Measurements from ENCODE around the gene VWA7. TPM values are rescaled to one million over a fixed set of nuclear protein-coding genes. Genes with fewer than 3 reads are reported as not detected.

Gene VWA7
- polyA plus RNA-seq, 1 of the 3 experiments (the other 2 are of a cell fraction), result 0.56 TPM

DNA sequence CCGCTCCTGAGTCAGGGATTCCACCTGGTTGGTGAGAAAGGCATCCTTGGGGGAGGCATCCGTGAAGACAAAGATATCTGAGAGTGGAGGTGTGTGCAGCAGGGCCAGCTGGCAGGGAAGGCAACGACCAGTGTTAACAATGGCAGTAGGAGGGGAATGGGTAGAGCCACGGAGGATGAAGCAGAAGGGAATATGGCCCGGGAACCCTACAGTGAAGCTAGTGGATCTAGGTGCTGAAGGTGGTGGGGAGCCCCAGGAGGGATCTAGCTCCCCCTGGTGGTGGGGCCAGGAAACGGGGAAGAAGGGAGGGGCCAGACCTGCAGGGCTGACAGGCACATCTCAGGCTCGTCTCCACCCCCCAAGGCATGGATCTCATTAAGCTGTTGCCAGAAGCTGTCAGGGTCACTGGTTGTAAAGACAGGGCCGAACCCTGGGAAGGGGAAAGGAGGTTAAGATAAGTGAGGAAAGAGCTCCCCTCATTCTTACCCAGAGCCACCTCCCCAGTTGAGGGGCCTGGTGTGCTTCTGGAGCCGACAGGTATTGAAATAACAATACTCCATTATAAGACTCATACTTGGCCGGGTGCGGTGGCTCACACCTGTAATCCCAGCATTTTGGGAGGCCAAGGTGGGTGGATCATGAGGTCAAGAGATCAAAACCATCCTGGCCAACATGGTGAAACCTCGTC, 7.3 kb downstream of the VWA7 start:
- no peaks in the 10 kb centered on the region for H4K20me1 ChIP-seq (ENCODE audit: insufficient read depth)
- H3K4me3 ChIP-seq (ENCODE audit: low read depth in 2 of 2, low read length in 1 of 2), result no peak overlapping the region
- no peak overlapping the region for H3K4me2 ChIP-seq
- no peaks in the 10 kb centered on the region for H3K27me3 ChIP-seq (ENCODE audit: insufficient read depth)
- peak; percentile 72 for DNase-seq
- CTCF ChIA-PET, result interaction anchor here (0.7 to 3.3 kb wide), 17 partner anchors 8 to 1377 kb away, joined by 3 to 16 read pairs (median 4); partner anchors contain the start of genes DDAH2, LY6G5C and MSH5
- 50% methylated on average over 8 of the region's 12 CpGs for WGBS (ENCODE audit: low lambda C conversion rate)
- POLR2A ChIA-PET, result no interaction called here
- H3K9me2 ChIP-seq, result no peaks in the 10 kb centered on the region
- H3K9me3 ChIP-seq, result no peaks in the 10 kb centered on the region
- H3F3A ChIP-seq (replicated peaks; ENCODE audit: insufficient read depth), result peaks cover 2% of the 10 kb centered on the region
- H3K9ac ChIP-seq, result no peak overlapping the region
- TF ChIP-seq SMC3 (IDR thresholded peaks at IDR 0.05; ENCODE audit: low read depth, low read length) (peak; percentile 36), NFIC (IDR thresholded peaks at IDR 0.05; ENCODE audit: borderline replicate concordance) (no peak), RAD21 (IDR thresholded peaks at IDR 0.05; ENCODE audit: low read length) (peak; percentile 20; the same call in 1 of the 2 replicates)
- TF ChIP-seq, protein P1, sequence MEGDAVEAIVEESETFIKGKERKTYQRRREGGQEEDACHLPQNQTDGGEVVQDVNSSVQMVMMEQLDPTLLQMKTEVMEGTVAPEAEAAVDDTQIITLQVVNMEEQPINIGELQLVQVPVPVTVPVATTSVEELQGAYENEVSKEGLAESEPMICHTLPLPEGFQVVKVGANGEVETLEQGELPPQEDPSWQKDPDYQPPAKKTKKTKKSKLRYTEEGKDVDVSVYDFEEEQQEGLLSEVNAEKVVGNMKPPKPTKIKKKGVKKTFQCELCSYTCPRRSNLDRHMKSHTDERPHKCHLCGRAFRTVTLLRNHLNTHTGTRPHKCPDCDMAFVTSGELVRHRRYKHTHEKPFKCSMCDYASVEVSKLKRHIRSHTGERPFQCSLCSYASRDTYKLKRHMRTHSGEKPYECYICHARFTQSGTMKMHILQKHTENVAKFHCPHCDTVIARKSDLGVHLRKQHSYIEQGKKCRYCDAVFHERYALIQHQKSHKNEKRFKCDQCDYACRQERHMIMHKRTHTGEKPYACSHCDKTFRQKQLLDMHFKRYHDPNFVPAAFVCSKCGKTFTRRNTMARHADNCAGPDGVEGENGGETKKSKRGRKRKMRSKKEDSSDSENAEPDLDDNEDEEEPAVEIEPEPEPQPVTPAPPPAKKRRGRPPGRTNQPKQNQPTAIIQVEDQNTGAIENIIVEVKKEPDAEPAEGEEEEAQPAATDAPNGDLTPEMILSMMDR (IDR thresholded peaks at IDR 0.05), result peak; percentile 66
- H3K79me2 ChIP-seq (ENCODE audit: insufficient read depth), result no peaks in the 10 kb centered on the region
- H3K27ac ChIP-seq (ENCODE audit: low read depth in 2 of 2, low read length in 1 of 2), result no peak overlapping the region
- no peaks in the 10 kb centered on the region for H3K36me3 ChIP-seq (replicated peaks in 1 of 2; ENCODE audit: control insufficient read depth in 1 of 2, insufficient read depth in 2 of 2, low read length in 1 of 2)
- no peak overlapping the region for H2AFZ ChIP-seq (ENCODE audit: low read depth)
- peaks cover 0 to 8% of the 10 kb centered on the region in 2 experiments; a peak in 1 of 4 replicates for H3K4me1 ChIP-seq (ENCODE audit: control insufficient read depth in 1 of 2, insufficient read depth in 2 of 2, low read depth in 1 of 2, low read length in 1 of 2)

DNA sequence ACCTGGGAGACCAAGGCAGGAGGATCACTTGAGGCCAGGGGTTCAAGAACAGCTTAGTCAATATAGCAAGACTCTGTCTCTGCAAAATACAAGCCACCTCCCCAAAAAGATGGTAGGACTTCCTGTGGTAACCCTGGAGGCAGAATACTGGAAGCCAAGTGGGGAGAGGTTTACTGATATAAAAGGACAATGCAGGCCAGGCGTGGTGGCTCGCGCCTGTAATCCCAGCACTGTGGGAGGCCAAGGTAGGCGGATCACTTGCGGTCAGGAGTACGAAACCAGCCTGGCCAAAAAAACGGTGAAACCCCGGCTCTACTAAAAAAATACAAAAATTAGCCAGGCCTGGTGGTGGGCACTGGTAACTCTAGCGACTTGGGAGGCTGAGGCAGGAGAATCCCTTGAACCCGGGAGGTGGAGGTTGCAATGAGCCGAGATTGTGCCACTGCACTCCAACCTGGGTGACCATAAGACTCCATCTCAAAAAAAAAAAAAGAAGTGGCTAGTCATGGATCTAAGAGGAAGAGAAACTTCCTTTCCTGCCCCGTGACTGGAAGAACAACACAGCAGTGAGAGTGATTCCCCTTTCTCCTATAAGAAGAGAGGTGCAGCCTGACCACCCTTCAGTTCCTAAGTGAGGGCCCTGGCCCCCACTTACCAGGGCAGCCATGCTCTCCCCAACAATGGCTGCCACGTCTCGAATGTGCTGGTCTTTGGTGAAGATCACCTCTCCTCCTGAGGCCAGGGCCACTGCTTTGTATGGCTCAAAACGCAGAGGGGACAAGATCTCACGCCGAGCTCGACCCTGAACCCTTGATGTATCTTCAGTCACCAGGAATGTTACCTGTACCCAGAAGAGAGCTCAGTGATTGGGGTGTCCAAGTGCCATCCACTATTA, 8.5 kb downstream of the VWA7 start:
- Histone ChIP-seq H4K20me1 (ENCODE audit: insufficient read depth) (no peaks in the 10 kb centered on the region), H3K36me3 (replicated peaks in 1 of 2; ENCODE audit: control insufficient read depth in 1 of 2, insufficient read depth in 2 of 2, low read length in 1 of 2) (no peaks in the 10 kb centered on the region), H3K9me2 (no peaks in the 10 kb centered on the region), H3K27ac (ENCODE audit: low read depth in 2 of 2, low read length in 1 of 2) (no peak overlapping the region), H3K79me2 (ENCODE audit: insufficient read depth) (no peaks in the 10 kb centered on the region), H3K4me1 (ENCODE audit: control insufficient read depth in 1 of 2, insufficient read depth in 2 of 2, low read depth in 1 of 2, low read length in 1 of 2) (peaks cover 0 to 8% of the 10 kb centered on the region in 2 experiments; a peak in 1 of 4 replicates), H3K9me3 (no peaks in the 10 kb centered on the region), H3K4me2 (no peak overlapping the region), H3F3A (replicated peaks; ENCODE audit: insufficient read depth) (peaks cover 2% of the 10 kb centered on the region), H3K9ac (no peak overlapping the region), H2AFZ (ENCODE audit: low read depth) (no peak overlapping the region), H3K4me3 (ENCODE audit: low read depth in 2 of 2, low read length in 1 of 2) (no peak overlapping the region), H3K27me3 (ENCODE audit: insufficient read depth) (no peaks in the 10 kb centered on the region)
- DNase-seq, result no peak
- no peak for TF ChIP-seq FOXM1 (IDR thresholded peaks at IDR 0.05; ENCODE audit: low read depth)
- no peak for TF ChIP-seq GATA2 (CRISPR knock-in tag; IDR thresholded peaks at IDR 0.05)
- TF ChIP-seq FOXJ3 (CRISPR knock-in tag; IDR thresholded peaks at IDR 0.05), result no peak
- TF ChIP-seq MXI1 (IDR thresholded peaks at IDR 0.05; ENCODE audit: low read depth, low read length), result no peak
- no peak for TF ChIP-seq ELF1 (IDR thresholded peaks at IDR 0.05)
- no peak for TF ChIP-seq RFX5 (IDR thresholded peaks at IDR 0.05; ENCODE audit: low read length)
- TF ChIP-seq YY1 (IDR thresholded peaks at IDR 0.05; ENCODE audit: low read depth), result no peak
- TF ChIP-seq, protein P2, sequence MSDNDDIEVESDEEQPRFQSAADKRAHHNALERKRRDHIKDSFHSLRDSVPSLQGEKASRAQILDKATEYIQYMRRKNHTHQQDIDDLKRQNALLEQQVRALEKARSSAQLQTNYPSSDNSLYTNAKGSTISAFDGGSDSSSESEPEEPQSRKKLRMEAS (IDR thresholded peaks at IDR 0.05; ENCODE audit: low read depth), result no peak
- TF ChIP-seq, protein P3, sequence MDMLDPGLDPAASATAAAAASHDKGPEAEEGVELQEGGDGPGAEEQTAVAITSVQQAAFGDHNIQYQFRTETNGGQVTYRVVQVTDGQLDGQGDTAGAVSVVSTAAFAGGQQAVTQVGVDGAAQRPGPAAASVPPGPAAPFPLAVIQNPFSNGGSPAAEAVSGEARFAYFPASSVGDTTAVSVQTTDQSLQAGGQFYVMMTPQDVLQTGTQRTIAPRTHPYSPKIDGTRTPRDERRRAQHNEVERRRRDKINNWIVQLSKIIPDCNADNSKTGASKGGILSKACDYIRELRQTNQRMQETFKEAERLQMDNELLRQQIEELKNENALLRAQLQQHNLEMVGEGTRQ (IDR thresholded peaks at IDR 0.05; ENCODE audit: borderline replicate concordance, low read depth, low read length), result no peak
- TF ChIP-seq TCF12 (IDR thresholded peaks at IDR 0.05), result no peak
- no peak for TF ChIP-seq JUND (IDR thresholded peaks at IDR 0.05)
- TF ChIP-seq, protein P4, sequence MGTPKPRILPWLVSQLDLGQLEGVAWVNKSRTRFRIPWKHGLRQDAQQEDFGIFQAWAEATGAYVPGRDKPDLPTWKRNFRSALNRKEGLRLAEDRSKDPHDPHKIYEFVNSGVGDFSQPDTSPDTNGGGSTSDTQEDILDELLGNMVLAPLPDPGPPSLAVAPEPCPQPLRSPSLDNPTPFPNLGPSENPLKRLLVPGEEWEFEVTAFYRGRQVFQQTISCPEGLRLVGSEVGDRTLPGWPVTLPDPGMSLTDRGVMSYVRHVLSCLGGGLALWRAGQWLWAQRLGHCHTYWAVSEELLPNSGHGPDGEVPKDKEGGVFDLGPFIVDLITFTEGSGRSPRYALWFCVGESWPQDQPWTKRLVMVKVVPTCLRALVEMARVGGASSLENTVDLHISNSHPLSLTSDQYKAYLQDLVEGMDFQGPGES (IDR thresholded peaks at IDR 0.05; ENCODE audit: low read depth, low read length), result no peak
- no peak for TF ChIP-seq FOSL2 (IDR thresholded peaks at IDR 0.05; ENCODE audit: borderline replicate concordance, low read depth)
- no peak for TF ChIP-seq NFIC (IDR thresholded peaks at IDR 0.05; ENCODE audit: borderline replicate concordance)
- TF ChIP-seq CHD2 (IDR thresholded peaks at IDR 0.05; ENCODE audit: low read length, partially characterized antibody), result no peak
- POLR2A ChIA-PET, result interaction anchor here (0.7 kb wide), 1 partner anchor 14 kb away, joined by 3 read pairs; no protein-coding TSS in a partner anchor
- CTCF ChIA-PET, result interaction anchor here (0.7 to 3.3 kb wide), 8 partner anchors 16 to 1376 kb away, joined by 3 to 16 read pairs (median 6); partner anchors contain the start of genes DDAH2, LY6G5C and MSH5
- WGBS (ENCODE audit: low lambda C conversion rate), result 96% methylated on average over 12 of the region's 18 CpGs

Data from SK-N-SH (cell line).